KMS-11 (cell line): ENCODE measurements around the gene UNC119.

ENCODE experiments used
- H2AFZ ChIP-seq: fragments of 200-600 bp; sonication (generic); 2 replicates; pipeline ENCODE4 v1.6.1; 2016; ENCODE audit warnings: antibody characterized with exemption, mixed run types, low read depth
- H3K27ac ChIP-seq: fragments of 200-600 bp; sonication (generic); 2 replicates; pipeline ENCODE4 v1.6.1; 2016; ENCODE audit warnings: mild to moderate bottlenecking, mixed run types
- H3K27me3 ChIP-seq: fragments of 200-600 bp; sonication (generic); 2 replicates; pipeline ENCODE4 v1.6.1; 2017; ENCODE audit warnings: mild to moderate bottlenecking, low read depth, mixed run types, moderate library complexity; ENCODE audit not compliant: insufficient read depth
- H3K36me3 ChIP-seq: fragments of 200-600 bp; sonication (generic); 2 replicates; pipeline ENCODE4 v1.6.1; 2017; ENCODE audit warnings: mild to moderate bottlenecking, mixed run types; ENCODE audit not compliant: insufficient read depth
- H3K4me1 ChIP-seq: fragments of 200-600 bp; sonication (generic); 2 replicates; pipeline ENCODE4 v1.6.1; 2016; ENCODE audit warnings: mild to moderate bottlenecking, low read depth, mixed run types; ENCODE audit not compliant: poor library complexity, severe bottlenecking
- H3K4me2 ChIP-seq: fragments of 200-600 bp; sonication (generic); 2 replicates; pipeline ENCODE4 v1.7.0; 2016; ENCODE audit warnings: mild to moderate bottlenecking, mixed run types
- H3K4me3 ChIP-seq: fragments of 200-600 bp; sonication (generic); IDR thresholded peaks from 2 replicates; pipeline ENCODE4 v1.6.1; 2017; ENCODE audit warnings: low read depth, low read length, mixed read lengths; ENCODE audit not compliant: insufficient read depth
- H3K79me2 ChIP-seq: fragments of 200-600 bp; sonication (generic); 2 replicates; pipeline ENCODE4 v1.6.1; 2016; ENCODE audit warnings: low read depth, mixed run types; ENCODE audit not compliant: insufficient read depth
- H3K9ac ChIP-seq: fragments of 200-600 bp; sonication (generic); 2 replicates; pipeline ENCODE4 v1.6.1; 2016; ENCODE audit warnings: mild to moderate bottlenecking, mixed run types
- H4K20me1 ChIP-seq: fragments of 200-600 bp; sonication (generic); 2 replicates; pipeline ENCODE4 v1.6.1; 2016; ENCODE audit warnings: mild to moderate bottlenecking, mixed run types; ENCODE audit not compliant: insufficient read depth
- TF ChIP-seq, protein P1 (sequence below): fragments of 200-600 bp; sonication (generic); conservative IDR thresholded peaks from 2 replicates; pipeline ENCODE4 v1.6.1; 2017; ENCODE audit warnings: low read depth, mild to moderate bottlenecking, antibody characterized with exemption, low read length, moderate library complexity, mixed read lengths

Gene UNC119

DNA sequence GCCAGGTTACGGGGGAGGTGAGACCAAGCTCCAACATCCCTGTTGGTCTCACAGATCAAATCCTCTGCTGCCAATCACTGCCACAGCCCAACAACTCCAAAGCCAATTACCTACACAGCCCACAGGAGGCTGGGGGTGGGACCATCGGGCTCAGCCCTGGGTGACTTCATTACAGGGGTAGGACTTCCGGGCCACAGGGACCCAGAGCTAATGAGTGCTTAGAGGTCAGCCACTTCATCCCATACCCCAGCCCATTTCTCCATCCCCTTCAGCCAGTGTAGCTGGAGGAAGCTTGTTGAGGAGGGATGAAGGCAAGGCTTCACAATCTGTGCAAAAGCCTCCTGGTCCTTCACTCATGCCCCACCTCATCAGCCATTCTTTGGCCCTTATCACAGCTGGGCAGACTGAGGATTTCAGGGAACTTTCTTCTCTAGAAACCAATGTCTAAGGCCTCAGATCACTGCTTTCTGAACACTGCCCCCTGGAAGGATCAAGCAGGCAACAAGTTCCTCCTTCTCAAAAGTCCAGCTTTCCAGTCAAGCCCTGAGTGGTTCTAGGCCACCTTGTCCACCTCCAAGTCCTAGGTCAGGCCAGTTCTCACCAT is 40.5 kb downstream of the UNC119 start:
- TF ChIP-seq, protein P1, sequence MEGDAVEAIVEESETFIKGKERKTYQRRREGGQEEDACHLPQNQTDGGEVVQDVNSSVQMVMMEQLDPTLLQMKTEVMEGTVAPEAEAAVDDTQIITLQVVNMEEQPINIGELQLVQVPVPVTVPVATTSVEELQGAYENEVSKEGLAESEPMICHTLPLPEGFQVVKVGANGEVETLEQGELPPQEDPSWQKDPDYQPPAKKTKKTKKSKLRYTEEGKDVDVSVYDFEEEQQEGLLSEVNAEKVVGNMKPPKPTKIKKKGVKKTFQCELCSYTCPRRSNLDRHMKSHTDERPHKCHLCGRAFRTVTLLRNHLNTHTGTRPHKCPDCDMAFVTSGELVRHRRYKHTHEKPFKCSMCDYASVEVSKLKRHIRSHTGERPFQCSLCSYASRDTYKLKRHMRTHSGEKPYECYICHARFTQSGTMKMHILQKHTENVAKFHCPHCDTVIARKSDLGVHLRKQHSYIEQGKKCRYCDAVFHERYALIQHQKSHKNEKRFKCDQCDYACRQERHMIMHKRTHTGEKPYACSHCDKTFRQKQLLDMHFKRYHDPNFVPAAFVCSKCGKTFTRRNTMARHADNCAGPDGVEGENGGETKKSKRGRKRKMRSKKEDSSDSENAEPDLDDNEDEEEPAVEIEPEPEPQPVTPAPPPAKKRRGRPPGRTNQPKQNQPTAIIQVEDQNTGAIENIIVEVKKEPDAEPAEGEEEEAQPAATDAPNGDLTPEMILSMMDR = no peak
- no peaks in the 10 kb centered on the region for H3K4me1 ChIP-seq
- no peak overlapping the region for H3K27ac ChIP-seq
- peaks cover 60% of the 10 kb centered on the region for H3K27me3 ChIP-seq
- H3K4me2 ChIP-seq = no peak overlapping the region
- no peaks in the 10 kb centered on the region for H4K20me1 ChIP-seq
- no peak overlapping the region for H2AFZ ChIP-seq
- H3K4me3 ChIP-seq = no peak overlapping the region
- H3K79me2 ChIP-seq = no peaks in the 10 kb centered on the region
- no peaks in the 10 kb centered on the region for H3K36me3 ChIP-seq
- H3K9ac ChIP-seq = no peak overlapping the region

DNA sequence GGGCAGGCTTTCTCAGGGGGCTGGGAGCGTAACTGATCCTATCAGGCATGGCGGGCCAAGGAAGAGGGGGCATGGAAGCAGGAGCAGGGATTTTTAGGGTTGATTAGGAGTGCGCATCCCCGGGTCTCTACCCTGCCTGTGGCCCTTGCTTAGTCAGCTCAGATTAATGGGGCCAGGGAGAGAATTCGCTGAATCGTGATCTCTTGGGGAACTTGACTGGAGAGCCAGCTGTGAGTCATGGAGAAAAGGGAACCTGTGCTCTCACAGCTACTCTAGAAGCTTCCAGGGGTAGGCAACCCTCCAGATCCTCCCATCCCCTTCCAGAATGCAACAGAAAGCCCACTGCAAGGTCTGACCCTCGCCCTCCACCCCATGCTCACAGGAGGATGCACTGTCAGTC is 42.6 kb downstream of the UNC119 start:
- H3K79me2 ChIP-seq = no peaks in the 10 kb centered on the region
- H3K9ac ChIP-seq = no peak overlapping the region
- H3K4me2 ChIP-seq = no peak overlapping the region
- H3K27me3 ChIP-seq = peaks cover 56% of the 10 kb centered on the region
- H3K4me1 ChIP-seq = no peaks in the 10 kb centered on the region
- no peaks in the 10 kb centered on the region for H3K36me3 ChIP-seq
- no peak overlapping the region for H3K27ac ChIP-seq
- no peak overlapping the region for H3K4me3 ChIP-seq
- TF ChIP-seq, protein P1 = no peak
- H2AFZ ChIP-seq = no peak overlapping the region
- no peaks in the 10 kb centered on the region for H4K20me1 ChIP-seq

DNA sequence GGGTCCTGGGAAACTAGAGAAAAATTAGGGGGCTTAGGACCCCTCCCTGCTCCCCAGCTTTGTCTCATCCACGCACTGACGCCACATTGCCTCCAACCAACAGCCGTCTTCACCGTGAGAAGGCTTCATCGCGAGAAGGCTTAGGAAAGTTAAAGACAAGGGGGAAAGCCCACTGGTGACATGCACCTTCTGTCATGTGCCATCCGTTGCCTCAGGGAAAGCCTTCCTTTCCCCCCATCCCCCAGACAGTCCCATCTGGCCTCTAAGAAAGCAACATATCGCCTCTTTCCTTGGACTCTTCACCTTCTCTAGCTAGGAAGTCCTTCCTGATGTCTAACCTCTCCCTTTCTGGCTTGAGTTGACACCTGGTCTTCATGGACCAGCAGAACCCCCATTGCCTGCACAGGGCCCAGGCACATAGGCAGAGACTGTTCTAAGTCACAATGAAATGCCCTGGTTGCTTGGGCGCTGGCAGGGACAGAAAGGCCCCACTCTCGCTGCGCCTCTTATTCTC is 44.2 kb downstream of the UNC119 start:
- H3K27me3 ChIP-seq = peaks cover 43% of the 10 kb centered on the region
- TF ChIP-seq, protein P1 = no peak

DNA sequence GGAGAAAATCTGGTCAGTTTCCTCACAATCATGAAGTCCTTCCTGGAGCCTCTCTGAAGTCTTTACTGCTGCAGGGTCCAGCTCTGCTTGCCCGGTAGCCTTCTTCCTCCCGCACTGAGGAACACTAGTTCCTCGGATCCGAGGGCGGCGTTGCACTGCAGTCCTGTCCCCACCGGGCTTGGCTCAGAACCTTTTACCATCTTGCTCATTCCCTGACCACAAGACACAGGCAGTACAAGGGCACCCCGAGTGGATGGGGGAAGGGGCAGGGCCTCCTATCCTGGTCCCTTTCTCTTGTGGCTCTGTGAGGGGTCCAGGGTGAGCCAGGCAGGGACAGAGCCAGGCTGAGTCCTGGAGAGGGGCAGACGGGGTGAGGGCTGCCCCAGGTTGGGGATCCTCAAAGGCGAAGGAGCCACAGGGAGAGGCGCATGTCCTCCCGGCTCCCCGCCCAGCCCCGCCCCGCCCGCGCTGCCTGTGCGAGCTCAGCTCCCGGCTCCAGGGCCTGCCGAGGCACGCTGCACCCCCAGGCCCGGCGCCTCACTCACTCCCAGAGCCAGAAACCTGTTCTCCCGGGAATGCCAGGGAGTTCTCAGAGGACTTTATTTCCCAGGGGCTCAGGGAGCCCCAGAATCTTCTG is 44.7 kb downstream of the UNC119 start:
- H3K4me2 ChIP-seq = no peak overlapping the region
- H3K9ac ChIP-seq = no peak overlapping the region
- no peak overlapping the region for H3K4me3 ChIP-seq
- H4K20me1 ChIP-seq = no peaks in the 10 kb centered on the region
- H3K4me1 ChIP-seq = peaks cover 2% of the 10 kb centered on the region
- H2AFZ ChIP-seq = no peak overlapping the region
- H3K27me3 ChIP-seq = peaks cover 37% of the 10 kb centered on the region
- no peak overlapping the region for H3K27ac ChIP-seq
- no peaks in the 10 kb centered on the region for H3K36me3 ChIP-seq
- no peaks in the 10 kb centered on the region for H3K79me2 ChIP-seq
- TF ChIP-seq, protein P1 = no peak

More for the DNA sequence above, 44.2 kb downstream of the UNC119 start:
- no peak overlapping the region for H3K27ac ChIP-seq
- no peaks in the 10 kb centered on the region for H3K79me2 ChIP-seq
- H3K4me1 ChIP-seq = no peaks in the 10 kb centered on the region
- no peak overlapping the region for H2AFZ ChIP-seq
- no peaks in the 10 kb centered on the region for H4K20me1 ChIP-seq
- H3K4me3 ChIP-seq = no peak overlapping the region
- no peak overlapping the region for H3K4me2 ChIP-seq
- H3K9ac ChIP-seq = no peak overlapping the region
- H3K36me3 ChIP-seq = no peaks in the 10 kb centered on the region
